ENCODE data around the gene HAL. TPM values are rescaled to one million over a fixed set of nuclear protein-coding genes. Genes with fewer than 3 reads are reported as not detected.

Gene HAL
- total and polyA plus RNA-seq, 2 of the 13 experiments (the other 11 are each of a cell fraction or from before 2014, with no cell fraction given) = 0.89 to 37.8 TPM

DNA sequence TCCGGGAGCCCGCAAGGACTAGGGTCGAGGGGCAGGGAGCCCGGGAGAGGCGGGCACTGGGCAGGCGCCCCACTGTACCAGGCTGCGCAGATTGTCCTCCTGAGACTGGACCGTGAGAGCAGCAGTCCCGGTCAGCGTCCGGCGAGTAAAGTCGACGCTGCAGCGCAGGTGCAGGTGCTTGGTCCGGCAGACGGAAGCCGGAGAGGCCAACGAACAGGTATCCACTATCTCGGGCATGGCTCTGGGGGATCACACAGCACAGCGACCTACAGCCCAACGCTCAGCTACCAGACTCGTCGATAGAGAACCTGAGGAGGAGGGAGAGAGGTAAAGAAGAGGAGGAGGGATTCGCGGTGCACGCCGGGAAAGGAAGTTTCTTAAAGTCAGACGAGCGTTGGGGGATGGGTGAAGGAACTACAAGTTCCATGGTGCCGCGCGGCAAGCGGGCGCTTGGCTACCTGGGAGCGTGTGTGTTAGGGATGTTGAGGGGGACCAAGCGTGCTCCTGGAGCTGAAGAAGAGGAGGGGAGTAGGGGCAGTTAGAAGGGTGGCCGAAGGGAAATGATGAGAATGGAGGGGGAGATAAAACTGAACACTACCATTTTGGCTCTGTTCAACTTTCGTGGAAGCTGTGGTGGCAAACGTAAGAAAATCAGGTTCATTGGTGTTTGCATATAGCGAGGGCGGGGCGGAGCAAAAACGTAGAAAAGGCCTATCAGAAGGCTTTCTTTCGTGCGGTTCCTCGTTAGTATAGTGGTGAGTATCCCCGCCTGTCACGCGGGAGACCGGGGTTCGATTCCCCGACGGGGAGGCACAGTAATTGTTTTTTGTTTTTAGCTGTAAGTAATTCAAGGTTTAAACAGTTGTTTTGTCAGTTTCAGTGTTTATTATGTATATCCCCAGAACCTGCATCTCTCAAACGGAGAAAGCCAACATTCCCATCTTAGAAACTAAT lies 39.4 kb upstream of the HAL start, which contains the start of gene LTA4H (continued):
- peak; percentile 15 for TF ChIP-seq GATAD2A (CRISPR knock-in tag; IDR thresholded peaks at IDR 0.05)
- TF ChIP-seq, protein P1, sequence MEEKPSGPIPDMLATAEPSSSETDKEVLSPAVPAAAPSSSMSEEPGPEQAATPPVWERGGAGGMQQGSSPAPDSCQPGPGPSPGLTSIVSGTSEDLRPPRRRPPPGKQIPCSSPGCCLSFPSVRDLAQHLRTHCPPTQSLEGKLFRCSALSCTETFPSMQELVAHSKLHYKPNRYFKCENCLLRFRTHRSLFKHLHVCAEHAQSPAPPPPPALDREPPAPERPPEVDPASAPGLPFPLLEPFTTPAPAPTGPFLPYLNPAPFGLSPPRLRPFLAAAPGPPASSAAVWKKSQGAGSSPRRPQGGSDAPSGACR (CRISPR knock-in tag; IDR thresholded peaks at IDR 0.05) = no peak
- no peak for TF ChIP-seq CENPBD1 (CRISPR knock-in tag; IDR thresholded peaks at IDR 0.05; ENCODE audit: borderline replicate concordance, low read depth)
- no peak for TF ChIP-seq NCOA5 (CRISPR knock-in tag; IDR thresholded peaks at IDR 0.05)
- TF ChIP-seq ZNF343 (CRISPR knock-in tag; IDR thresholded peaks at IDR 0.05) = peak; percentile 15; the same call in 1 of the 2 replicates
- TF ChIP-seq DNMT3B (CRISPR knock-in tag; conservative IDR thresholded peaks at IDR 0.05) = 0 out of 2 replicates have a peak, but pooled peaks have one; percentile 66
- TF ChIP-seq ZSCAN29 (CRISPR knock-in tag; conservative IDR thresholded peaks at IDR 0.05) = no peak
- TF ChIP-seq, protein P2, sequence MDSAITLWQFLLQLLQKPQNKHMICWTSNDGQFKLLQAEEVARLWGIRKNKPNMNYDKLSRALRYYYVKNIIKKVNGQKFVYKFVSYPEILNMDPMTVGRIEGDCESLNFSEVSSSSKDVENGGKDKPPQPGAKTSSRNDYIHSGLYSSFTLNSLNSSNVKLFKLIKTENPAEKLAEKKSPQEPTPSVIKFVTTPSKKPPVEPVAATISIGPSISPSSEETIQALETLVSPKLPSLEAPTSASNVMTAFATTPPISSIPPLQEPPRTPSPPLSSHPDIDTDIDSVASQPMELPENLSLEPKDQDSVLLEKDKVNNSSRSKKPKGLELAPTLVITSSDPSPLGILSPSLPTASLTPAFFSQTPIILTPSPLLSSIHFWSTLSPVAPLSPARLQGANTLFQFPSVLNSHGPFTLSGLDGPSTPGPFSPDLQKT (CRISPR knock-in tag; IDR thresholded peaks at IDR 0.05; ENCODE audit: borderline replicate concordance) = no peak
- no peak for TF ChIP-seq CC2D1A (CRISPR knock-in tag; IDR thresholded peaks at IDR 0.05)
- no peak for TF ChIP-seq NR1H2 (CRISPR knock-in tag; IDR thresholded peaks at IDR 0.05; ENCODE audit: borderline replicate concordance, low read depth)
- TF ChIP-seq ZNF331 (CRISPR knock-in tag; IDR thresholded peaks at IDR 0.05) = peak; percentile 52
- TF ChIP-seq CEBPG (CRISPR knock-in tag; IDR thresholded peaks at IDR 0.05) = no peak; the same call in 1 of the 2 replicates
- TF ChIP-seq HNF1B (CRISPR knock-in tag; IDR thresholded peaks at IDR 0.05) = peak; percentile 28; the same call in 1 of the 2 replicates
- TF ChIP-seq ZNF761 (CRISPR knock-in tag; conservative IDR thresholded peaks at IDR 0.05) = no peak
- TF ChIP-seq MAFF (IDR thresholded peaks at IDR 0.05; ENCODE audit: low read depth, low read length) = no peak
- TF ChIP-seq NFE2L1 (CRISPR knock-in tag; IDR thresholded peaks at IDR 0.05; ENCODE audit: borderline replicate concordance) = no peak
- no peak; the same call in 1 of the 2 replicates for TF ChIP-seq ZNF513 (CRISPR knock-in tag; conservative IDR thresholded peaks at IDR 0.05)
- TF ChIP-seq KMT2A (CRISPR knock-in tag; IDR thresholded peaks at IDR 0.05) = peak; percentile 73
- TF ChIP-seq ZNF770 (CRISPR knock-in tag; IDR thresholded peaks at IDR 0.05) = no peak
